IPS-NIHi11 (cell line): ENCODE measurements around the gene BCL6.

Experiments
- DNase-seq: peaks from one replicate; pipeline ENCODE4 v3.0.0; 2012; ENCODE audit warnings: mixed read lengths, low spot score

The BCL6 gene

GRCh38 chr3:187738331-187739093, 6.8 kb downstream of the BCL6 start:
- DNase-seq, result peak; percentile 90

- no peak for DNase-seq
Measured at GRCh38 chr3:187738071-187738330, 7.3 kb downstream of the BCL6 start.

GRCh38 chr3:187737368-187738070, 7.7 kb downstream of the BCL6 start:
- DNase-seq, result peak; percentile 56

GRCh38 chr3:187737006-187737367, 8.3 kb downstream of the BCL6 start:
- DNase-seq, result no peak

GRCh38 chr3:187736418-187736871, 8.8 kb downstream of the BCL6 start:
- no peak for DNase-seq

- DNase-seq, result no peak
Measured at GRCh38 chr3:187735837-187736236, 9.4 kb downstream of the BCL6 start.

GRCh38 chr3:187735383-187735782, 9.9 kb downstream of the BCL6 start:
- DNase-seq, result no peak

- DNase-seq, result no peak
Measured at GRCh38 chr3:187734841-187735240, 10.4 kb downstream of the BCL6 start.

- DNase-seq, result no peak
Measured at GRCh38 chr3:187733371-187733770, 11.9 kb downstream of the BCL6 start.

- DNase-seq, result no peak
Measured at GRCh38 chr3:187729598-187729997, 15.7 kb downstream of the BCL6 start.

- no peak for DNase-seq
Measured at GRCh38 chr3:187728940-187729583, 16.2 kb downstream of the BCL6 start.

- no peak for DNase-seq
Measured at GRCh38 chr3:187728248-187728647, 17.0 kb downstream of the BCL6 start.

GRCh38 chr3:187726564-187726963, 18.7 kb downstream of the BCL6 start:
- no peak for DNase-seq

GRCh38 chr3:187725653-187726370, 19.5 kb downstream of the BCL6 start:
- no peak for DNase-seq

GRCh38 chr3:187725224-187725623, 20.0 kb downstream of the BCL6 start:
- no peak for DNase-seq

GRCh38 chr3:187722206-187722612, 23.1 kb downstream of the BCL6 start:
- DNase-seq, result peak; percentile 49

GRCh38 chr3:187721055-187721454, 24.2 kb downstream of the BCL6 start:
- no peak for DNase-seq

GRCh38 chr3:187720337-187720670, 25.0 kb downstream of the BCL6 start:
- DNase-seq, result no peak

- peak; percentile 37 for DNase-seq
Measured at GRCh38 chr3:187719628-187720336, 25.5 kb downstream of the BCL6 start.

- DNase-seq, result no peak
Measured at GRCh38 chr3:187718802-187719201, 26.5 kb downstream of the BCL6 start.

GRCh38 chr3:187717572-187717971, 27.7 kb downstream of the BCL6 start:
- DNase-seq, result no peak

- DNase-seq, result peak; percentile 92
Measured at GRCh38 chr3:187714404-187714979, 30.8 kb downstream of the BCL6 start.
